Activated CD4-positive, alpha-beta T cell treated with anti-CD3 and anti-CD28 coated beads, Interleukin-2, amount 10 ng/mL, durations not matched to agents 7 days and 5 days (primary cell): ENCODE measurements around the gene PPIA. TPM values are rescaled to one million over a fixed set of nuclear protein-coding genes. Genes with fewer than 3 reads are reported as not detected.
"Not testable (repeated sequence)": the region's sequence is repeated elsewhere in the genome, so short reads cannot be mapped to it uniquely, and the experiment has no call there.

Experiments
- CTCF ChIA-PET: fragments of 350-600 bp; sonication (Branson Sonifier 250); formaldehyde crosslinking; loops from one replicate; lab custom pipeline; 2021; ENCODE audit warnings: antibody characterized with exemption; lab: Charles Lee
- POLR2A ChIA-PET: fragments of 350-600 bp; sonication (Branson Sonifier 250); formaldehyde crosslinking; loops from one replicate; lab custom pipeline; 2021; ENCODE audit warnings: antibody characterized with exemption; lab: Charles Lee
- DNase-seq: peaks from one replicate; pipeline ENCODE4 v3.0.0-alpha.2; 2020
- H3K27ac Mint-ChIP-seq: one replicate; pipeline ENCODE4 v1.8.0; 2021; ENCODE audit warnings: mild to moderate bottlenecking, moderate library complexity, mixed read lengths
- H3K27me3 Mint-ChIP-seq: one replicate; pipeline ENCODE4 v1.8.0; 2021; ENCODE audit warnings: mixed read lengths
- H3K36me3 Mint-ChIP-seq: one replicate; pipeline ENCODE4 v1.8.0; 2021; ENCODE audit warnings: low read depth, mixed read lengths
- H3K4me1 Mint-ChIP-seq: one replicate; pipeline ENCODE4 v1.8.0; 2021; ENCODE audit warnings: mixed read lengths
- H3K4me3 Mint-ChIP-seq: one replicate; pipeline ENCODE4 v1.8.0; 2021; ENCODE audit warnings: mild to moderate bottlenecking, moderate library complexity, mixed read lengths
- H3K9me3 Mint-ChIP-seq: one replicate; pipeline ENCODE4 v1.8.0; 2021; ENCODE audit warnings: mixed read lengths
- total RNA-seq, 2 experiments: library from RNA; stranded (reverse); gene quantifications; one replicate each; pipeline ENCODE4 v1.2.3, GENCODE V29; 2021

Gene PPIA
- total RNA-seq, 2 experiments from 2014 or later = 1,993 to 2,183 TPM

DNA sequence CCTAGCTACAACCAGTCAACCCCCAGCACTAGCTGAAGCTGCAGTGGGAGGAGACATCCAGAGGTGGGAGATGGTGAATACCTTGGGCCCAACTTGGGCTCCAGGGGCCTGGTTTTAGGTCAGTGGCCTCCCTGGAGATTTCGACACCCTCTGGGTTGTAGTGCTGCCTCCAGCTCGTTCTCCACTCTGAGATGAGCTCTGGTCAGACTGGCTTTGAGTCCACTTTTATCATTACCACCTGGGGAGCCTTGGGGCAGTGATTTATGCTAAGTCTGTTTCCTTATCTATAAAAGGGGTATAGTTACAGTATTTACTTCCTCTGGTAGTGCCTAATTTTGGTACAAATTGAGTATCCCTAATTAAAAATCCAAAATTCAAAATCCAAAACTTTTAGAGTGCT lies 22.8 kb downstream of the PPIA start:
- Mint-ChIP-seq H3K27ac (no peak overlapping the region), H3K36me3 (peaks cover 2% of the 10 kb centered on the region), H3K27me3 (no peaks in the 10 kb centered on the region), H3K4me1 (peaks cover 7% of the 10 kb centered on the region), H3K9me3 (no peaks in the 10 kb centered on the region), H3K4me3 (no peak overlapping the region)
- POLR2A ChIA-PET = no interaction called here
- CTCF ChIA-PET = no interaction called here
- DNase-seq = no peak

DNA sequence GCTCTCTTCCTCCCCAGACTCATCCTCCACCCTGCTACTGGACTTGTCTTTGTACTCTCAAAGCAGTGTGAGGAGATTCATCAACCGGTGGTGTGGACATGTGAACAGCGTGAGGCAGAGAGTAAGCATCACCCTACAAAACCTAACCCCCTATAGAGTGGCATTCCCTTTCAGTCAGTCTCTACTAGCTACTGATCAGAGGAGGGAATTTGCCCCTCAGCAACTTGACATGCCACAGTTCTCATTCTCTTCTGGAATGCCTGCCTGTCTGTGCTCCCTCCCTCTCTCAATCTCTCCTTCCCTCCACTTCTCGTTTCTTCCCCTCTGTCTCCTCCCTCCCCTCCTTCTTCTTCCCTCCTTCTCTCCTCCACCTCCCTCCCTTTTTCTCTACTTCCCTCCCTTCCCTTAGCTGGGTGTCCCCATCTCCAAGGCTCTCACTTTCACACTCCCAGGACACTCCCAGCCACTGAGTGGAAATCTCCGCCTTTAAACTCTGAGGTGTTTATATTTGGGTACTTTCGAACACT lies 26.8 kb downstream of the PPIA start:
- Mint-ChIP-seq H3K9me3 (no peaks in the 10 kb centered on the region), H3K4me1 (peaks cover 17% of the 10 kb centered on the region), H3K27me3 (no peaks in the 10 kb centered on the region), H3K27ac (no peak overlapping the region), H3K36me3 (peaks cover 23% of the 10 kb centered on the region), H3K4me3 (no peak overlapping the region)
- CTCF ChIA-PET = interaction anchor here (0.8 to 1.0 kb wide), 3 partner anchors 8 to 133 kb away, joined by 3 read pairs; no protein-coding TSS in a partner anchor
- no peak for DNase-seq
- POLR2A ChIA-PET = no interaction called here

DNA sequence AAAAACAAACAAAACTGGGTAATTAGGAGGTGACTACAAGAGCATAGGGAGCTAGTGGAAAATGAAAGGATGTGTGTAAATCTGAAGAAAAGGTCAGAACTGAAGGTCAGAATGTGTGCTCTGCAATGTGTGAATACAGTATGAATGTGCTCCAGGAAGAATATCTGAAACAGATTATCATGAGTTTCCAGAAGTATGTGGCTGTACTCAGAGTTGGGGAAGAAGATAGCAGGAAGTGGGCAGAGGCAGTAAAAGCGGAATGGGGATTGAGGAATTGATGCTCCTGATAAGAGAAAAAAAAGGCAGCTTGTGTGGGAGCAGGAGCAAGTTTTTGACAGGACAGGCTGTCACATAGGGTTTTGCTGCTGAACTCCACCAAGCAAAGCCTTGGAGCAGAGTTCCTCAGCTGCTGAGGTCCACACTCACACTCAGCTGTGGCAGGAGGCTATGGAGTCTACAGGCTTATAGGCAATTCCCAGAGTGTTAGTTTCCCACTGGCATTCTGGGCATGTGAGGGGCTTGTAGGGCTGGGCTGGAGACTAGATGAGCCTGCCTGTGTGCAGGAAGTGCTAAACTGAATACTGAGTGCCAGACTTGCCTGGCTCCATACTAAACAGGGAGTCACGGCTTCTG lies 28.5 kb downstream of the PPIA start:
- Mint-ChIP-seq H3K36me3 (peaks cover 36% of the 10 kb centered on the region), H3K27me3 (no peaks in the 10 kb centered on the region), H3K9me3 (no peaks in the 10 kb centered on the region), H3K4me1 (peaks cover 18% of the 10 kb centered on the region), H3K4me3 (no peak overlapping the region), H3K27ac (peak overlapping the region; percentile 37)
- no peak for DNase-seq
- ChIA-PET CTCF (interaction anchor here (0.6 to 3.4 kb wide), 5 partner anchors 18 to 204 kb away, joined by 3 to 14 read pairs (median 3); partner anchors contain the start of gene H2AZ2), POLR2A (no interaction called here)

DNA sequence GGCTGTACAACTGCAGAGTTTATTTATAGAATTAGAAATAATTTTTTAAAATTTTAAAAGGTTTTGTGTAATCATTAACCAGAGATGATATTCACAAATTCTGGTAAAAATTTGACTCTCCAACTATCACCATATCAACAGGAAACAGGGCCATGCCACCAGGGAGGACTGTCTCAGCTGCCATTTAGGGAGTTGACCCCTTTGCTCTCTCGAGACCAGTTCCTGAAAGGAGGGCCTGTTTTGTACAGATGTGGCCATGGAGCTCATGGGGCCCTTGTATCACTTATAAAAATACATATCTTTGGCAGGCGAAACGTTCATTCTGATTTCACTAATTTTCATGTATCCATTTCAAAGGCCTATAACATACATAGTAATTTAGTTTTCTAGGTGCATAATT lies 31.1 kb downstream of the PPIA start:
- Mint-ChIP-seq H3K36me3 (peaks cover 52% of the 10 kb centered on the region), H3K27me3 (no peaks in the 10 kb centered on the region), H3K9me3 (no peaks in the 10 kb centered on the region), H3K4me1 (peaks cover 18% of the 10 kb centered on the region), H3K4me3 (no peak overlapping the region), H3K27ac (no peak overlapping the region)
- CTCF ChIA-PET = interaction anchor here (1.2 to 3.4 kb wide), 3 partner anchors 20 to 72 kb away, joined by 4 to 14 read pairs (median 4); partner anchors contain the start of gene H2AZ2
- POLR2A ChIA-PET = no interaction called here
- no peak for DNase-seq

DNA sequence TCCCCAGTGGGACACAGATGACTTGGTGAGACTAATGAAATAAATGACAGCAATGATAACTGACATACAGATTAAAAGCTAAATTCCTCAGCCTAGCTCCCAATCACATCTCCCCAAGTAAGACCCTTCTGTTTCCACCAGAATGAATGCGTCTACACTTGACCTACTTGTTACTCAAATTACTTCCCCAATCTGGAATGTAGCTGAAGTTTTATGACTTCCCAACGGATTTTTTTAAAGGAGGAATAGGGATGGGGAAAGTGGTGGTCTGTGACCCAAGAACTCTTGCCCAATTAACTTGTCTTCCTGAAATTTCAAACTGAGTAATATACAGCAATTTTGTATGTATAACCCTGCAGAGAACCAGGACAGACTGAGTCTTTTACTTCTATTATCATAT lies 42.3 kb downstream of the PPIA start:
- no peaks in the 10 kb centered on the region for H3K27me3 Mint-ChIP-seq
- H3K27ac Mint-ChIP-seq = no peak overlapping the region
- no peak overlapping the region for H3K4me3 Mint-ChIP-seq
- H3K9me3 Mint-ChIP-seq = no peaks in the 10 kb centered on the region
- no peak for DNase-seq
- peaks cover 56% of the 10 kb centered on the region for H3K36me3 Mint-ChIP-seq
- ChIA-PET POLR2A (no interaction called here), CTCF (interaction anchor here (1.9 kb wide), 1 partner anchor 8 kb away, joined by 6 read pairs; no protein-coding TSS in a partner anchor)
- peaks cover 26% of the 10 kb centered on the region for H3K4me1 Mint-ChIP-seq

DNA sequence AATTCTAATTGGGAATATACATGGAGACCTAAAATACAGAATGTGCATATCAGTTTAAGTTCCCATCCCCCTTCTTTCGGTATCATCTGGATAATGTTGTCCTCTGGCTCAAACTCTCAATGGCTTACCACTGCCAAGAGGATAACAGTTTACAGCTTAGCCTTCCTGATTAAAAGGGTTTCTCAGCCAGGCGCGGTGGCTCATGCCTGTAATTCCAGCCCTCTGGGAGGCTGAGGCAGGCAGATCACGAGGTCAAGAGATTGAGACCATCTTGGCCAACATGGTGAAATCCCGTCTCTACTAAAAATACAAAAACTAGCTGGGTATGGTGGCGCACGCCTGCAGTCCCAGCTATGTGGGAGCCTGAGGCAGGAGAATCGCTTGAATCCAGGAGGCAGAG lies 46.2 kb downstream of the PPIA start:
- H3K4me3 Mint-ChIP-seq, H3K27me3 Mint-ChIP-seq, H3K9me3 Mint-ChIP-seq, DNase-seq, POLR2A ChIA-PET: not testable (repeated sequence)
- Mint-ChIP-seq H3K4me1 (peaks cover 48% of the 10 kb centered on the region), H3K27ac (peak overlapping the region; percentile 68), H3K36me3 (peaks cover 47% of the 10 kb centered on the region)
- CTCF ChIA-PET = interaction anchor here (1.2 to 3.3 kb wide), 5 partner anchors 11 to 46 kb away, joined by 3 to 12 read pairs (median 6); partner anchors contain the start of gene PPIA

DNA sequence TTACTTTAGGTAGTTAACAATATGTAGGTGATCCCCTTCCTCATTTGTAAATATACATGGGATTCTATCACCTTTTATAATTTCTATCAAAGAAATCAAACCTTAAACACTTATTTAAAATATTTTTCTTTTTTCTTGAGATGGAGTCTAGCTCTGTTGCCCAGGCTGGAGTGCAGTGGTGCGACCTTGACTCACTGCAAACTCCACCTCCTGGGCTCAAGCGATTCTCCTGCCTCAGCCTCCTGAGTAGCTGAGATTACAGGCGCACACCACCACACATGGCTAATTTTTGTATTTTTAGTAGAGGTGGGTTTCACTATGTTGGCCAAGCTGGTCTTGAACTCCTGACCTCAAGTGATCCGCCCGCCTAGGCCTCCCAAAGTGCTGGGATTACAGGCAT lies 47.0 kb downstream of the PPIA start:
- H3K36me3 Mint-ChIP-seq = peaks cover 45% of the 10 kb centered on the region
- CTCF ChIA-PET = interaction anchor here (1.2 to 3.3 kb wide), 6 partner anchors 12 to 261 kb away, joined by 3 to 12 read pairs (median 5); partner anchors contain the start of gene PPIA
- POLR2A ChIA-PET, H3K4me3 Mint-ChIP-seq, H3K9me3 Mint-ChIP-seq, H3K27me3 Mint-ChIP-seq, DNase-seq, H3K27ac Mint-ChIP-seq: not testable (repeated sequence)
- peaks cover 47% of the 10 kb centered on the region for H3K4me1 Mint-ChIP-seq

DNA sequence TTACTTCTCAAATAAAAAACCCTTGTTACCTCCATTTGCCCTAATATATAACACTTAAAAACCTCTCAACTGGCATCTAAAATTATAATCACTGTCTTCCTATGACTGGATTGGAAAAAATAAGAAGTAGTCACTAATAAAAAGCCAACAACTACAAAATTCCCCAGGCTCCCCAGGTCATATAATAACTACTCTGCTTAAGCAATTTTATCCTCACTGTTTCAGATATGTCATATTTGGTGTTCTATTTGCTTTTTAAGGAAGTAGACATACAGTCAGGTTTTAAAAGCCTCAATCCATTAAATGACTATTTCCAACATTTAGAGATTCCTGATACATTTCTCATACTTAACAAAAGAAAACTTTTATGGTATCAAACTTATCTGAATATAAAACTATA lies 49.0 kb downstream of the PPIA start:
- Mint-ChIP-seq H3K4me1 (peaks cover 51% of the 10 kb centered on the region), H3K27me3 (no peaks in the 10 kb centered on the region), H3K36me3 (peaks cover 40% of the 10 kb centered on the region), H3K9me3 (no peaks in the 10 kb centered on the region), H3K4me3 (peak overlapping the region; percentile 91), H3K27ac (peak overlapping the region; percentile 99)
- no peak for DNase-seq
- ChIA-PET POLR2A (no interaction called here), CTCF (interaction anchor here (1.6 to 4.1 kb wide), 5 partner anchors 8 to 278 kb away, joined by 3 to 14 read pairs (median 7); no protein-coding TSS in a partner anchor)

DNA sequence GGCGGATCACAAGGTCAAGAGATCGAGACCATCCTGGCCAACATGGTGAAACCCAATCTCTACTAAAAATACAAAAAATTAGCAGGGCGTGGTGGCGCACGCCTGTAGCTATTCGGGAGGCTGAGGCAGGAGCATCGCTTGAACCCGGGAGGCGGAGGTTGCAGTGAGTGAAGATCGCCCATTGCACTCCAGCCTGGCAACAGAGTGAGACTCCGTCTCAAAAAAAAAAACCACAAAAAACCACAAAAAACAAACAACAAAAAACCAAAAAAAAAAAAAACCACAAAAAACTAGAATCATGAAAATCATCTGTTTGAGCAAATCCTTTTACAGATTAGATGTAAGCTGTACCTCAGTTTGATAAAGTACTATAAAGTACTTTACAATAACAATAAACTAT lies 49.9 kb downstream of the PPIA start:
- POLR2A ChIA-PET = interaction anchor here (0.6 kb wide), 1 partner anchor 48 kb away, joined by 3 read pairs; no protein-coding TSS in a partner anchor
- CTCF ChIA-PET = interaction anchor here (0.6 to 4.1 kb wide), 14 partner anchors 9 to 277 kb away, joined by 3 to 14 read pairs (median 6); partner anchors contain the start of gene DDX56
- DNase-seq = peak; percentile 36
- Mint-ChIP-seq H3K27ac (peak overlapping the region; percentile 99), H3K4me1 (peaks cover 47% of the 10 kb centered on the region), H3K4me3 (peak overlapping the region; percentile 91), H3K36me3 (peaks cover 32% of the 10 kb centered on the region)
- H3K27me3 Mint-ChIP-seq, H3K9me3 Mint-ChIP-seq: not testable (repeated sequence)

DNA sequence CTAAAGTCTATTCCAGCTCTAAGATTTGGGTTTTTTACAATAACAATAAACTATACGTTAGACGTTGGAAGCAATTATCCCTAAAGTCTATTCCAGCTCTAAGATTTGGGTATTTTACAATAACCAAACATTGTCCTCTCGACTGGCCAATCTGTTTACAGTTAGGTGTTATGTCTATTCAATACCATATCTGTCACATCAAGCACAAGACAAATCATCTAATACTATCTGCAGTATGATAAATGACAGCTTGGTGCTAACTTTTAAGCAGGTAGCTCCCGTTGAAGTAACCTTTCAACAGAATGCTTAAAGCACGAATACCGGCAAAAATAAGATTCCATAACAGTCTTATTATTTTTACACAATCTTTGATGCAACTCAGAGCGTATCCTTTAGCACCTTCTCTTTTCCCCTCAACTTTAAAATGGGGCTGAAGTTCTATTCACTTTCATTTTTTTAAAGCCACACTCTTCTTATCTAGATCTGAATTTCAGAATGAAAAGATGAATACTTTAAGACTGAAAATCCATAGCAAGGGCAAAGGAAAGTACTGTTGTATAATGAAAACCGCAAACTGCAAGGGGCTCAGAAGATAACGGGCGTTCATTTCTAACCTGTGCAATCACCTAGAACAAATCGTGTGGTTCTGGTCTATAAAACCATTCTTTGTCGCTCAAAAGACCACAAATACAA lies 50.5 kb downstream of the PPIA start:
- POLR2A ChIA-PET = interaction anchor here (0.6 to 1.3 kb wide), 3 partner anchors 39 to 98 kb away, joined by 3 to 4 read pairs (median 3); partner anchors contain the start of gene PURB
- Mint-ChIP-seq H3K4me1 (peaks cover 43% of the 10 kb centered on the region), H3K36me3 (peaks cover 28% of the 10 kb centered on the region), H3K4me3 (peak overlapping the region; percentile 91), H3K27me3 (no peaks in the 10 kb centered on the region), H3K9me3 (no peaks in the 10 kb centered on the region), H3K27ac (peak overlapping the region; percentile 99)
- no peak for DNase-seq
- CTCF ChIA-PET = interaction anchor here (0.6 to 4.1 kb wide), 29 partner anchors 8 to 277 kb away, joined by 3 to 14 read pairs (median 4); partner anchors contain the start of genes DDX56, PURB and TBRG4

DNA sequence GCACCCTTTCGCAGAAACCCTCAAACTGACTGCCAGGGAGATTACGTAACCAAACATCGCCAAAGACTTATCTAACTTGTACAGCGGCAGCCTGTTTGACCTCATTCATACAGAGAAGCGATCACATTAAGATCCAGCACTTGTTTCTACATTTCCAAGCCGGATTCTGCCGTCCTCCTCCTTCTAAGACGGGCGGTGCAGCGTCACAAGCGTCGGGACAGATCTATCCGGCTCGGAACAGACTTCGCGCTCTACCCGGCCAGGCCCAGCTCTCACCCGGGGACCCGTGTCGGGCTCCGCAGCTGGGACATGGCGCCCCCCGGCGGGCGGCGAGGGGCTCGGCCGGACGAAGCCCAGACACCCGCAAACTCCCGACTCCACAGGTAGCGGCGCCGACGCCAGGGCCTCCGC lies 51.0 kb downstream of the PPIA start:
- Mint-ChIP-seq H3K36me3 (peaks cover 22% of the 10 kb centered on the region), H3K4me3 (peak overlapping the region; percentile 91), H3K27ac (peak overlapping the region; percentile 99), H3K4me1 (peaks cover 38% of the 10 kb centered on the region), H3K9me3 (no peaks in the 10 kb centered on the region), H3K27me3 (no peaks in the 10 kb centered on the region)
- peak; percentile 87 for DNase-seq
- ChIA-PET CTCF (interaction anchor here (0.6 to 4.1 kb wide), 28 partner anchors 9 to 611 kb away, joined by 3 to 14 read pairs (median 4); partner anchors contain the start of genes DDX56, PURB and TBRG4), POLR2A (interaction anchor here (0.6 to 1.3 kb wide), 5 partner anchors 37 to 98 kb away, joined by 3 to 4 read pairs (median 3); partner anchors contain the start of gene PURB)
